Measurements from ENCODE around the gene SVOP.
"Not testable (repeated sequence)": the region's sequence is repeated elsewhere in the genome, so short reads cannot be mapped to it uniquely, and the experiment has no call there.

GRCh38 chr12:109048706-109049105, 27.8 kb upstream of the SVOP start:
- not testable (repeated sequence) for TF ChIP-seq CTCF (IDR thresholded peaks at IDR 0.05); EZH2 (IDR thresholded peaks at IDR 0.05; ENCODE audit: borderline replicate concordance, insufficient read depth, low read depth, low read length, poor library complexity, severe bottlenecking)

Data from B cell (primary cell).